Fibroblast of lung (primary cell): Measurements from ENCODE around the gene PCDHGB5. TPM values are rescaled to one million over a fixed set of nuclear protein-coding genes. Genes with fewer than 3 reads are reported as not detected.
A peak's percentile ranks its signal among the peaks of the same experiment; 100 is the strongest.

Experiments used
- DNase-seq, 2 donors: peaks; one replicate each; pipeline versions ENCODE4 v3.0.0 to v3.0.0-alpha.2; 2010; ENCODE audit warnings: low read depth in 2 of 2
- H2AFZ ChIP-seq: 2 replicates; pipeline ENCODE4 v1.5.1; 2012; ENCODE audit warnings: low read length, control low read depth, inconsistent platforms
- H3K27ac ChIP-seq: 2 replicates; pipeline ENCODE4 v1.5.1; 2011; ENCODE audit warnings: low read length, control low read depth; ENCODE audit not compliant: insufficient read depth
- H3K27me3 ChIP-seq: 2 replicates; pipeline ENCODE4 v1.5.1; 2011; ENCODE audit warnings: mild to moderate bottlenecking, low read length; ENCODE audit not compliant: control insufficient read depth, insufficient read depth
- H3K36me3 ChIP-seq: 2 replicates; pipeline ENCODE4 v1.5.1; 2011; ENCODE audit warnings: low read length; ENCODE audit not compliant: control insufficient read depth, insufficient read depth
- H3K4me1 ChIP-seq: 2 replicates; pipeline ENCODE4 v1.5.1; 2011; ENCODE audit warnings: low read length; ENCODE audit not compliant: control insufficient read depth, insufficient read depth; ENCODE audit errors: extremely low read depth
- H3K4me2 ChIP-seq: 2 replicates; pipeline ENCODE4 v1.5.1; 2011; ENCODE audit warnings: low read length, control low read depth; ENCODE audit not compliant: insufficient read depth; ENCODE audit errors: extremely low read depth
- H3K4me3 ChIP-seq, 4 experiments: fragments of 200-600 bp in 1 of 4; sonication (generic) in 1 of 4; replicated peaks in 1 of 4; 2 replicates each; pipeline ENCODE4 v1.5.1; 2011 to 2016; ENCODE audit warnings: low read length in 4 of 4, low read depth in 3 of 4, mild to moderate bottlenecking in 3 of 4, control low read depth in 2 of 4, inconsistent platforms in 1 of 4, mixed read lengths in 1 of 4; ENCODE audit not compliant: insufficient read depth in 1 of 4; ENCODE audit errors: control extremely low read depth in 1 of 4
- H3K79me2 ChIP-seq: 2 replicates; pipeline ENCODE4 v1.5.1; 2012; ENCODE audit warnings: mild to moderate bottlenecking, low read length, inconsistent platforms; ENCODE audit not compliant: control insufficient read depth, insufficient read depth
- H3K9ac ChIP-seq: 2 replicates; pipeline ENCODE4 v1.5.1; 2011; ENCODE audit warnings: mild to moderate bottlenecking, low read length, control low read depth; ENCODE audit not compliant: insufficient read depth
- H3K9me3 ChIP-seq: 2 replicates; pipeline ENCODE4 v1.5.1; 2012; ENCODE audit warnings: low read depth, low read length; ENCODE audit not compliant: control insufficient read depth, insufficient read depth
- H4K20me1 ChIP-seq: 2 replicates; pipeline ENCODE4 v1.5.1; 2011; ENCODE audit warnings: low read length; ENCODE audit not compliant: control insufficient read depth, insufficient read depth; ENCODE audit errors: extremely low read depth
- CTCF ChIP-seq, 2 donors: IDR thresholded peaks in 1 of 2; conservative IDR thresholded peaks in 1 of 2; 1 replicate in 1 of 2; 2 replicates in 1 of 2; pipeline ENCODE4 v1.5.1; 2011 to 2012; ENCODE audit warnings: low read length in 2 of 2, control low read depth in 1 of 2, inconsistent platforms in 1 of 2, low read depth in 1 of 2, mild to moderate bottlenecking in 1 of 2
- EZH2 ChIP-seq: IDR thresholded peaks from 2 replicates; pipeline ENCODE4 v1.5.1; 2012; ENCODE audit warnings: low read length, control low read depth, mild to moderate bottlenecking; ENCODE audit errors: missing control alignments
- polyA plus RNA-seq, 2 donors: library from polyadenylated mRNA; depleted of rRNA in 1 of 2; stranded (reverse) in 1 of 2; unstranded in 1 of 2; fragments of >200 nt; gene quantifications; 2 replicates each; pipeline ENCODE4 v1.2.1, GENCODE V29; 2011 to 2012; ENCODE audit warnings: missing spikeins in 1 of 2
- total RNA-seq: library from RNA; depleted of rRNA; stranded (reverse); fragments of >200 nt; gene quantifications from 2 replicates; pipeline ENCODE4 v1.2.1, GENCODE V29; 2014

Gene PCDHGB5
- total and polyA plus RNA-seq, 2 donors (not counting 1 experiment from before 2014, with no cell fraction given) = 19.6 to 21.5 TPM

GRCh38 chr5:141409598-141410306 is 12.0 kb downstream of the PCDHGB5 start:
- H2AFZ ChIP-seq = no peak overlapping the region
- H3K27me3 ChIP-seq = peaks cover 3% of the 10 kb centered on the region
- no peak for DNase-seq
- H3K36me3 ChIP-seq = no peaks in the 10 kb centered on the region
- no peak overlapping the region for H3K4me2 ChIP-seq
- peaks cover 6% of the 10 kb centered on the region for H3K9me3 ChIP-seq
- no peaks in the 10 kb centered on the region for H3K79me2 ChIP-seq
- no peaks in the 10 kb centered on the region for H3K4me1 ChIP-seq
- TF ChIP-seq EZH2 = no peak
- no peak for TF ChIP-seq CTCF (conservative IDR thresholded peaks at IDR 0.05 in 1 of 2, IDR thresholded peaks at IDR 0.05 in 1 of 2; ENCODE audit: low read depth in 1 of 2, low read length in 2 of 2)
- H3K27ac ChIP-seq = no peak overlapping the region
- H3K9ac ChIP-seq = no peak overlapping the region
- no peak overlapping the region for H3K4me3 ChIP-seq
- H4K20me1 ChIP-seq = no peaks in the 10 kb centered on the region

GRCh38 chr5:141411575-141411974 is 13.8 kb downstream of the PCDHGB5 start:
- TF ChIP-seq EZH2 (no peak), CTCF (conservative IDR thresholded peaks at IDR 0.05 in 1 of 2, IDR thresholded peaks at IDR 0.05 in 1 of 2; ENCODE audit: low read depth in 1 of 2, low read length in 2 of 2) (no peak)
- Histone ChIP-seq H3K36me3 (no peaks in the 10 kb centered on the region), H3K9me3 (peaks cover 6% of the 10 kb centered on the region), H3K4me1 (no peaks in the 10 kb centered on the region), H2AFZ (no peak overlapping the region), H3K4me2 (peak overlapping the region; percentile 13), H4K20me1 (no peaks in the 10 kb centered on the region), H3K4me3 (no peak overlapping the region), H3K27ac (no peak overlapping the region), H3K79me2 (no peaks in the 10 kb centered on the region), H3K9ac (no peak overlapping the region), H3K27me3 (peaks cover 3% of the 10 kb centered on the region)
- no peak for DNase-seq

- Histone ChIP-seq H3K27me3 (peaks cover 3% of the 10 kb centered on the region), H4K20me1 (no peaks in the 10 kb centered on the region), H3K4me1 (no peaks in the 10 kb centered on the region), H3K79me2 (no peaks in the 10 kb centered on the region), H3K4me2 (peak within 1 kb of the TSS; percentile 68), H3K9me3 (peaks cover 6% of the 10 kb centered on the region), H3K36me3 (no peaks in the 10 kb centered on the region), H3K27ac (no peak within 1 kb of the TSS), H3K9ac (no peak within 1 kb of the TSS), H2AFZ (no peak within 1 kb of the TSS), H3K4me3 (peak within 1 kb of the TSS; percentile 26 to 69 (median 46))
- TF ChIP-seq EZH2 (no peak), CTCF (conservative IDR thresholded peaks at IDR 0.05 in 1 of 2, IDR thresholded peaks at IDR 0.05 in 1 of 2; ENCODE audit: low read depth in 1 of 2, low read length in 2 of 2) (peak; percentile 58 to 68)
- DNase-seq = peak; percentile 65 to 81
Measured at GRCh38 chr5:141412854-141413539, 15.2 kb downstream of the PCDHGB5 start, which contains the start of gene PCDHGA10. TSS of gene PCDHGA10 (plus strand) at chr5:141412987. CDS start at chr5:141413176, 189 bp downstream.
